Activated gamma-delta T cell (primary cell): Measurements from ENCODE around the gene CAMK1G.

ENCODE experiments used
- DNase-seq: peaks from one replicate; lab custom pipeline; 2025; lab: John Stamatoyannopoulos, UW

Gene CAMK1G

DNA sequence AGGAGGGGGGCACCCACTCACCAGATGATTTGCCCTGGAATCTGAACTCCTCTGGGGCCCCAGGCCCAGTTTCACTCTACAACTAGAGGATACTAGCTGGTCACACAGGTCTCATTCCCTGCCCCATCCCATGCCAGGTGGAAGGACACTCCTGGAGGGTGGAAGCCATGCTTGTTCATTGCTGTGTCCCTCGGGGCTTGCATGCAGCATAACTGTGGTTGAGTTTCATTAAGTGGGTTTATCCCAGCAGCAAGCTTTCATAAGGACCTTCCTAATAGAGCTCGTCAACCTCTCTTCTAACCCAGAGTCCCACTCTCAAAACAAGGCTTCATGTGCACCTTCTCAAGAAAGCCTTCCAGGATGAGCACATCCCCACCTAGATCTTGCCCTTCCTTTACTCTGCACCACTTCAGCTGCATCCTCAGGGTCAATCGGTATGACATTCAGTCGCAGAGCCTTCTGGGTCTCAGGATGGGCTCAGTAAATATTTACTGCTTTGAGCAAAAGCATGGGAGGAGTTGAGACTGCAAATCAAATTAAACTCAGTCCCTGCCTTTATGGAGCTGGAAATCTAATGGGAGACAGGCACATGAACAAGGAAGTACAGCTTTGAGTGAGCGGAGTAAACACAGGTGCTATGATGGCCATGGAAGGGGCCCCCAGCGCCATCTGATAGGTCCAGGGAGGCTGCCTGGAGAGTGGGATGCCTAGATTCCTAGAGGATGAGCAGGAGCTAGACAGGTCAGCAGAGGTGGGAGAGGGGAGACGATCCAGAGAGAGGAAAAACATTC is 36.4 kb downstream of the CAMK1G start:
- no peak for DNase-seq

DNA sequence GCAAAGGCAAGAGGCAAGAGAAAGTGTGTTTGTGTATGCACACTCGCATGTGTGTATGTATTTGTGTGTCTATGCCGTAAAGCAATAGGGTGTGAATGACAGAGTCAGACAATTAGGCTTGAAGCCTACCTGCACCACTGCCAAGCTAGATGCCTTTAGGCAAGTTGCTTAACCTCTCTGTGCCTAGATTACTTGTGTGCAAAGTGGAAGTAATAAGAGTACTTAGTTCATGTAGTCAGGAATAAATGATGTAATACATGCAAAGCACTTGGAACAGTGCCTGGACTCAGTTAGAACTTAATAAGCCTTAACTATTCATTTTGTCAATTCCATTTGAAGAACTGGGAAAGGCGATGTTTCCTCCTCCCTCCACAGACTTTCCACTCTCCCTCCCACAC is 37.0 kb downstream of the CAMK1G start:
- DNase-seq, result no peak

DNA sequence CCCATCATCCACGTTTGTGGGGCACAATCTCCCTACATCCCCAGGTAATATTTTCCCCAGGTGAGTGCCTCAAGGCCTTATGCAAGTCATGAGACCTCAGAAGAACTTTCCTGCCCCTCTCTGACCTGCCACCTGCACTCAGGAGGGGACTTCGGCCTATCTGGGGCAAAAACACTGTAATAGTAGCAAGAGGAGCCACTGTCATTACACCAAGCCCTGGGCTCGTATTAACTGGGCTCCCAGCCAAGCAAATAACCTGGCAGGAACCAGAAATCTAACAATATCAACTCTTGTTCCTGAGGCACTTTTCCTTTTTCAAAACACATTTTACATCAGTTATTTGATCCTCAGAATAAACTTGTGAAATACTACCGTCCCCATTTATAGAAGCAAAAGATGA is 37.8 kb downstream of the CAMK1G start:
- no peak for DNase-seq

GRCh38 chr1:209621741-209622655 is 38.5 kb downstream of the CAMK1G start:
- DNase-seq, result no peak

GRCh38 chr1:209622841-209623829 is 39.6 kb downstream of the CAMK1G start:
- DNase-seq, result no peak

DNA sequence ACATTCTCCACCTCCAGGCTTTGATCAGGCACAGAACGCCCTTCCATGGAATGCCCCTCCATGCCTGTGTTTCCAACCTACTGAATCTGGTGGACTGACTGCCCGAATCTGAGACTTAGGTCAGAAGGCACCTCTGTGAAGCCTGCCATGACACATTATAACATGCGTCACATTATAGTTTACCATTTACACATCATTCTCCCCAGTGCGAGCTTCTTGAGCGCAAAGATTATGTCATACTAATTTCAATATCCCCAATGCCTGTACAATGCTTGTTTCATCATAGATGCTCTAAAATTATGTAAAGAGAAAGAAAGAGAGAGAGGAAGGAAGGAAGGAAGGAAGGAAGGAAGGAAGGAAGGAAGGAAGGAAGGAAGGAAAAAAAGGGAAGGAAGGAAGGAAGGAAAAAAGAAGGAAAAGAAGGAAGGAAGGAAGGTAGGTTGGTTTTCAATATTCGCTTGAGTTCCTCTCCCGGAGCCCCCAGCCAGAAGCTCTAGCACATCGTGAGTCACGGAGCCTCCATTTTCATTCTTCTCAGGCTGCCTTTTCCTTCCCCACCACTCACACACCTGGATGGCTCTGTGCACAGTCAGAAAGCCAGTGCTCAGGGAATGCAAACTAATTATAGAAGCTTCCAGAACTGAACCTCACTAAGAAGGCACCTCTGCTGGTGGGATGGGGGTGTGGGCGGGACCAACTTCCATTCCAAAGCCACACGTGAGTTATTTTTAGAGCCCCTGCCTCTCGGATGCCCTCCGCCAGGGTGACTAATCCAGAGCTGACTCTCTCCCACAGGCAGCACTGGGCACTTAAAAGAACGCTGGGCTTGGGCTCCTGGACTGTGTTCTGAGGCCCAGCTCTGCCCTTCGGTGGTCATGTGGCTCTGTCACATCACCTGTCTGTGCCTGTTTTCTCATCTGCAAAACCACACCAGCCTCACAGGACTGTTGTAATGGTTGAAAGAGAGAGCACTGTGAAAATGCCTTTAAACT is 41.3 kb downstream of the CAMK1G start:
- DNase-seq, result no peak

DNA sequence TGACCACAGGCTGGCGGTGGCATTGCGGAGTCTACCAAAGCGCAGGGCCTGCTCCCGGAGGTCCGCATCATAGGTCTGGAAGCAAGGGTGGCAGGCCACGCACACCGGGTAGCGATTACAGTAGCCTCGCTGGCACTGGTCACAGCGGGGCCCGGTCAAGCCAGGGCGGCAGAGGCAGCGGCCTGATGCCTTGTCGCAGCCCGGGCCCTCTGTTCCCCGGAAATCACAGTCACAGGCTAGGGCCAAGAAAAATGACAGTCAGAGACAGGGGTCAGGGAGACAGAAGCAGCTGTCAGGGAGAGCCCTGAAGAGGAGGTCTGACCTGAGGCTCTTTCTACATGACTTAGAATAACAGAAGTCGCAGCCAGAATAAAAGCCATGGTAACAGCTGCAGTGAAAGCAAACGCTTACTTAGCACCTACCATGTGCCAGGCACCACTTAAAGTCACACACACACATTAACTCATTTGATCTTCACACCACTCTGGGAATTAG is 42.3 kb downstream of the CAMK1G start:
- DNase-seq, result no peak

DNA sequence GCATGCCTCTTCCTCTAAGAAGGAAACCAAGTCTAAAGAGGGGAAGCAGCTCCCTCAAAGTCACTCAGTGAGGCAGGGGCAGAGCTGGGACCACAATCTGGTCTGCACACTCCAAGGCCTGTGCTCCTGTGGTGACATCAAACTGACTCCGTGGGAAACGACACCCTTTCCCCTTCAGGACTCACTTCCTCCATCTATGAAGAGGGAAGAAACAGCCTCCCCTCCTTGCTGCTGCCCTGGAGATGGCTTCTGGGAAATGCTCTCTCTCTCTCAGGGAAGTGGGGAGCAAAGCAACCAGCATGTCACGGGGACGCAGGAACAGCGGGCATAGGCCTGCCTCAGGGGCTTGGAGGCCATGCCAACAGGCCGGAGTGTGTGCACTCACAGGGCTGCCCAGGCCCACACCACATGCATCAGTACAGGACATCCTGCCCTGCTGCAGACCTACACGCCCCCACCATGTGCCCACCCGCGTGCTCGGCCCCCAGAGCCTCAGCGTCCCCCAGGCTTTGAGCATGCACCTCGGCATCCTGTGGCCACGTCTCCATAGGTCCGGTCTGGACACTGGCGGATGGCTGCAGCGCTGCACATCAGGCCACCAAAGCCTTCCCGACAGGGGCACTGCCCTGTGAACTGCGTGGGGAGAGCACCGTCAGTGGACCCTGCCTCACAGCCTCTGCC is 43.0 kb downstream of the CAMK1G start:
- DNase-seq, result no peak

- DNase-seq, result no peak
Observed at GRCh38 chr1:209627027-209627731, 43.7 kb downstream of the CAMK1G start.

DNA sequence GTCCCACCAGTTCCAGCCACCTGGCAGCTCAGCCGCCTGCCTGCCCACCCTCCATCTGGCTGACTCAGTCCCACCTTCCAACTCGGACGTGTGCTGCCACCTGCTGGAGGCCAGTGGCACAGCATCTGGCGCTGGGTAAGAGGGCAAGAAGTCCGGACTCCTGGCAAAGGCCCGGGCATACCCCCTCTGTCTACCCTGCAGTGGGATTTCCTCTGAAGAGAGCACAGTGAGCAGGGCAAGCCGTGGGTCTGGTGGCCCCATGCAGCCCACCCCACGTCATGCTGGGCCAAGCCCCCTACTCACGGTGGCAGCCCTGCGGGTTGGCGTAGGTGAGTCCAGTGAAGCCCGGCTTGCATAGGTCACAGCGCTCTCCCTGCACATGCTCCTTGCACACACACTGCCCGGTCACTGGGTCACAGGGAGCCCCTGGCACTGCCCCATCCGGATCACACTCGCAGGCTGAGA is 44.2 kb downstream of the CAMK1G start:
- peak; percentile 35 for DNase-seq

DNA sequence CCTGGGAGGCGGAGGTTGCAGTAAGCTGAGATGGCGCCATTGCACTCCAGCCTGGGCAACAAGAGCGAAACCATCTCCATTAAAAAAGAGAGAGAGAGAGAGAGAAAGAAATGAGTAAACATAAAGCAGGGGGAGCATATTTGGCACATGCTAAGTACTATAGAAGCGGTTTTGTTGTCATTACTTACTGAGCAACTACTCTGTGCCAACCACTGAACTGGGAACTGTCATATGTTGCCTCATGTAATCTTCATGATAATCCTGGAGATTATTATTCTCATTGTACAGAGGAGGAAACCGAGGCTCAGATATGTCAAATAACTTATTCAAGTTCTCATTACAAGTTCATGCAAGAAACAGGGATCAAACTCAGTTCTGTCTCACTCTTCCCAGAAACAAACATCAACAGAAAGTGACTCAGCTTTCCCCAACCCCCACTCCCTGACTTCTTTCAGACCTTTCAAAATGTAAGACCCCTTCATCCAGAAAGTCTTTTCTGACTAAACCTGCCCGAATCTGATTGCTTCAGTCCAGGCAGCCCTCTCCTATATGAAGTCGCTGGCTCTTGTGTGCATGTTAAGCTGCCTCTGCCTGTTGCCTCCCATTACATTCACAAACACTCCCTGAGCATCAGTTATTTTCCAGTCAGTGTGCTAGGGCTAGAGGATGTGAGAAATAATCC is 45.2 kb downstream of the CAMK1G start:
- no peak for DNase-seq

GRCh38 chr1:209629621-209630382 is 46.3 kb downstream of the CAMK1G start:
- no peak for DNase-seq

DNA sequence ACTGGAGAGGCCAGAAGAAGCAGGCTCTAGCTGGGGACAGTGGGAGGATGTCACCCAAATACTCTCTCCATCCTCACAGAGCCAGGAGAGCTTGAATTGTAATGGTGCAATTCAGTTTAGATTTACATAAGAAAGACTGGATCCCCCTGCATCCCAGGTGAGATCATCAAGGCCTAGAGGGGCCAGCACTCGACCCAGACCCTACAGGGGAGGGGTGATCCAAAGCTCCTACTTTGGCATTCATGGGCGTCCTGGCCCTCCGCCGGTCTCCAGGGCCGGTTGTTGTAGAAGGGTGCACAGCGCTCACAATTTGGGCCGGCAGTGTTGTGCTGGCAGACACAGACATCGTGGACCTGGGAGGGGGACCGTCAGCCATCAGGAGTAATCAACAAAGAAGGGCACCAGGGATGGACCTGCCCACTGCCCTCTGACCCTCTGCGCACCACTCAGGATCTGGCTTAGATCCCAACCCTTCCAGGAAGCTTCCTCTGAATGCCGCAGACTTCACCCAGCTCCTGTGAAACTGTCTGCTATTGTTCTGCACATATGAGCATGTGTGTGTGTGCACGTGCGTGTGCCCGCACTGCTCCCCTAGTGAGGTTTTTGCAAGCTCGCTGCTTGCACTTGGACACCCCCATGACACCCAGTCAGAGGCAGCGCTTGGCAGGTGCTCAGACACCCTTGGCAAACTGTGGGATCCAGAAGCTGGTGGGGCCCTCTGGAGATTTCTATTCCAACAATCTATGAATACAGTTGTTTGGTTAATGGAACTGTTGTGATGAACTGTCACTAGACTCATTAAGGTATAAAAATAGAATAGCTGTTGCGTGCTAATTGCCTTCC is 47.1 kb downstream of the CAMK1G start:
- no peak for DNase-seq

DNA sequence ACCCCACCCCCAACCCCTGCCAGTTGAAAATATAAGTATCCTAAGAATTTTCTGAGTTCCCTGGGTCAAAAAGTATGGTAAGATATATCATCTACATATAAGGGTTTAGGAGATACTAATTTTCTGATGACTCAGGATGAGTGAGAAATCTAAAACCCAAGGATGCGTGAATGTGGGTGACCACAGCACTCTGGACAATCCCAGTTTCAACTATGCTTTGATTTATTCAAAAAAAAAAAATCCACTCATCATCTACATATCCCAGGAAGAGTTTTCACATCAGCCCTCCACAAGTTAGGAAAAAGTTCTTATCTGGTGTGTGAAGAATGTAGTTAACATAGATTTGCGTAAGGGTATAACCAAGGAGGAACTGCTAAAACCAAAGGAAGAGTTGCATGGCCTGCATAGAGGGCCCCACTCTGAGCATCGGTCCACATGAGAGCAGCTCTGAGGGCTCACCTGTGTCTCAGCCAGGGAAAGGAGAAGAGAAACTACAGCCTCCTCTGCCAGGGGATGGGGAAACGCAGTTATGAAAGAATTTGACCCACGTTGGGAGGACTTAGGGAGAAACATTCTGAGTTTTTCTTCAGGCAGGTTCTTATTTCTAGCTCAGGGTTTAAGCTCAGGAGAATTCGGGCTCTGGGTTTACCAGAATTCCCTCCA is 50.0 kb downstream of the CAMK1G start:
- no peak for DNase-seq

GRCh38 chr1:209634005-209634737 is 50.7 kb downstream of the CAMK1G start:
- no peak for DNase-seq
